ENCODE measurements around the gene FAM219B. TPM values are rescaled to one million over a fixed set of nuclear protein-coding genes. Genes with fewer than 3 reads are reported as not detected.
A peak's percentile ranks its signal among the peaks of the same experiment; 100 is the strongest.

The FAM219B gene
- total and polyA plus RNA-seq, 2 of the 8 experiments (the other 6 are each of a cell fraction or from before 2014, with no cell fraction given): 57.1 to 66.6 TPM

DNA sequence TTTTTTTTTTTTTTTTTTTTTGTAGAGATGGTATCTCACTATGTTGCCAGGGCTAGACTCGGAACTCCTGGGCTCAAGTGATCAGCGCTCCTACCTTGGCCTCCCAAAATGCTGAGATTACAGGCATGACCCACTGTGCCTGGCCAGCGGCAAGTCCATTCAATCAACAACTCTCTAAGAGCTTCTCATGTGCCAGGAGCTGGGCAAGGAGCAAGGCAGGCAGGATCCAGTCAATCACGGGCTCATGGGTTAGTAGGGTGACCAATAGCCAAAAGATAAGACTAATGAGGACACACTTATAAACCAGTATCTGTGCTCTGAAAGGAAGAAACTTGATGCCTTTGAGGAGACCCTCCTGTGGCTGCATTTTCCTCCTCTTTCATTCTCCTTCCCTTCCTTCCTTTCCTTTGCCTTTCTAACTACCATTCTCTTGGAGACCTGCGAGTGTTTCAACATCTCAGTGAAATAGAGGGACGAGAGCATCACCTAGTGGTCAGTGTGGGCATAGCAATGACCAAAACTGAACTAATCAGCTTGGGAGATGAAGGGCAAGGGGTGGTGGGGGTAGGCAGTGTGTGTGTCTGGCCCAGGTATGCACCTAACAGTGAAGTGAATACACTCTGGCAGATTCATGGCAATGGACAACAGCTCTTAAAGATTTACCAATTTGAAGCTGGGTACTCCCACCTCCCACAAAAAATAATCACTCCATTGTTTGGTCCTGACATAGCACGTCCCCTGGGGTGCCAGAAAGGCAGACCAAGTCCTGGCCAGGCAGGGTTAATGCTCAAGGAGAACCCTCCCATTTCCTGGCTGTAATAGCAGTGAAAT lies 43.6 kb upstream of the FAM219B start (continued):
- TF ChIP-seq, protein P1, sequence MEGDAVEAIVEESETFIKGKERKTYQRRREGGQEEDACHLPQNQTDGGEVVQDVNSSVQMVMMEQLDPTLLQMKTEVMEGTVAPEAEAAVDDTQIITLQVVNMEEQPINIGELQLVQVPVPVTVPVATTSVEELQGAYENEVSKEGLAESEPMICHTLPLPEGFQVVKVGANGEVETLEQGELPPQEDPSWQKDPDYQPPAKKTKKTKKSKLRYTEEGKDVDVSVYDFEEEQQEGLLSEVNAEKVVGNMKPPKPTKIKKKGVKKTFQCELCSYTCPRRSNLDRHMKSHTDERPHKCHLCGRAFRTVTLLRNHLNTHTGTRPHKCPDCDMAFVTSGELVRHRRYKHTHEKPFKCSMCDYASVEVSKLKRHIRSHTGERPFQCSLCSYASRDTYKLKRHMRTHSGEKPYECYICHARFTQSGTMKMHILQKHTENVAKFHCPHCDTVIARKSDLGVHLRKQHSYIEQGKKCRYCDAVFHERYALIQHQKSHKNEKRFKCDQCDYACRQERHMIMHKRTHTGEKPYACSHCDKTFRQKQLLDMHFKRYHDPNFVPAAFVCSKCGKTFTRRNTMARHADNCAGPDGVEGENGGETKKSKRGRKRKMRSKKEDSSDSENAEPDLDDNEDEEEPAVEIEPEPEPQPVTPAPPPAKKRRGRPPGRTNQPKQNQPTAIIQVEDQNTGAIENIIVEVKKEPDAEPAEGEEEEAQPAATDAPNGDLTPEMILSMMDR (IDR thresholded peaks at IDR 0.05; ENCODE audit: control extremely low read depth in 1 of 3, insufficient read depth in 1 of 3, low read depth in 1 of 3, low read length in 3 of 3): peak; percentile 77 to 100 (median 90)
- TF ChIP-seq SIRT6 (IDR thresholded peaks at IDR 0.05; ENCODE audit: low read length) (no peak), CREB1 (IDR thresholded peaks at IDR 0.05) (peak; percentile 20; the same call in 1 of the 2 replicates), FOSL1 (IDR thresholded peaks at IDR 0.05; ENCODE audit: insufficient read depth, low read depth, low read length) (no peak), HDAC6 (IDR thresholded peaks at IDR 0.05; ENCODE audit: low read depth, low read length) (no peak), JUN (IDR thresholded peaks at IDR 0.05; ENCODE audit: low read depth, low read length) (0 out of 2 replicates have a peak, but pooled peaks have one; percentile 6), KDM1A (IDR thresholded peaks at IDR 0.05; ENCODE audit: borderline replicate concordance, low read length) (no peak), HDAC2 (IDR thresholded peaks at IDR 0.05; ENCODE audit: borderline replicate concordance in 1 of 2, low read depth in 2 of 2, low read length in 2 of 2) (no peak), RAD21 (IDR thresholded peaks at IDR 0.05 in 1 of 2, conservative IDR thresholded peaks at IDR 0.05 in 1 of 2; ENCODE audit: low read depth in 2 of 2, low read length in 2 of 2) (peak; percentile 93)
- TF ChIP-seq, protein P2, sequence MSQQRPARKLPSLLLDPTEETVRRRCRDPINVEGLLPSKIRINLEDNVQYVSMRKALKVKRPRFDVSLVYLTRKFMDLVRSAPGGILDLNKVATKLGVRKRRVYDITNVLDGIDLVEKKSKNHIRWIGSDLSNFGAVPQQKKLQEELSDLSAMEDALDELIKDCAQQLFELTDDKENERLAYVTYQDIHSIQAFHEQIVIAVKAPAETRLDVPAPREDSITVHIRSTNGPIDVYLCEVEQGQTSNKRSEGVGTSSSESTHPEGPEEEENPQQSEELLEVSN (IDR thresholded peaks at IDR 0.05): no peak
- TF ChIP-seq, protein P3, sequence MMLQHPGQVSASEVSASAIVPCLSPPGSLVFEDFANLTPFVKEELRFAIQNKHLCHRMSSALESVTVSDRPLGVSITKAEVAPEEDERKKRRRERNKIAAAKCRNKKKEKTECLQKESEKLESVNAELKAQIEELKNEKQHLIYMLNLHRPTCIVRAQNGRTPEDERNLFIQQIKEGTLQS (IDR thresholded peaks at IDR 0.05; ENCODE audit: insufficient read depth, low read depth, low read length): no peak

Measured in H1 (cell line).